ENCODE data around the gene CD9. TPM values are rescaled to one million over a fixed set of nuclear protein-coding genes. Genes with fewer than 3 reads are reported as not detected.

CD9 gene
- total and polyA plus RNA-seq, 2 experiments from 2014 or later: 14.7 to 15.8 TPM

GRCh38 chr12:6269986-6270385 lies 69.8 kb downstream of the CD9 start:
- Histone ChIP-seq H3K36me3 (no peaks in the 10 kb centered on the region), H3K4me1 (ENCODE audit: low read depth) (peaks cover 10% of the 10 kb centered on the region), H3K9me3 (ENCODE audit: low read depth) (no peaks in the 10 kb centered on the region), H3K27me3 (no peaks in the 10 kb centered on the region), H3K4me3 (no peak overlapping the region), H3K27ac (no peak overlapping the region)
- no peak for TF ChIP-seq CTCF (IDR thresholded peaks at IDR 0.05; ENCODE audit: low read depth, low read length)
- DNase-seq (ENCODE audit: low read depth in 1 of 2, low spot score in 1 of 2): no peak

- Histone ChIP-seq H3K27ac (no peak overlapping the region), H3K36me3 (no peaks in the 10 kb centered on the region), H3K4me1 (ENCODE audit: low read depth) (peaks cover 8% of the 10 kb centered on the region), H3K27me3 (no peaks in the 10 kb centered on the region), H3K9me3 (ENCODE audit: low read depth) (no peaks in the 10 kb centered on the region), H3K4me3 (no peak overlapping the region)
- TF ChIP-seq CTCF (IDR thresholded peaks at IDR 0.05; ENCODE audit: low read depth, low read length): no peak
- DNase-seq (ENCODE audit: low read depth in 1 of 2, low spot score in 1 of 2): no peak
These were observed 71.1 kb downstream of the CD9 start for GRCh38 chr12:6271281-6271680.

- DNase-seq (ENCODE audit: low read depth in 1 of 2, low spot score in 1 of 2): no peak
- peaks cover 8% of the 10 kb centered on the region for H3K4me1 ChIP-seq (ENCODE audit: low read depth)
- TF ChIP-seq CTCF (IDR thresholded peaks at IDR 0.05; ENCODE audit: low read depth, low read length): no peak
- no peaks in the 10 kb centered on the region for H3K36me3 ChIP-seq
- no peaks in the 10 kb centered on the region for H3K9me3 ChIP-seq (ENCODE audit: low read depth)
- H3K27me3 ChIP-seq: no peaks in the 10 kb centered on the region
- H3K27ac ChIP-seq: no peak overlapping the region
- H3K4me3 ChIP-seq: no peak overlapping the region
These were observed 72.4 kb downstream of the CD9 start for GRCh38 chr12:6272300-6273204.

GRCh38 chr12:6273205-6273540 lies 73.0 kb downstream of the CD9 start:
- peaks cover 11% of the 10 kb centered on the region for H3K4me1 ChIP-seq (ENCODE audit: low read depth)
- TF ChIP-seq CTCF (IDR thresholded peaks at IDR 0.05; ENCODE audit: low read depth, low read length): no peak
- no peak overlapping the region for H3K4me3 ChIP-seq
- DNase-seq (ENCODE audit: low read depth in 1 of 2, low spot score in 1 of 2): no peak
- no peaks in the 10 kb centered on the region for H3K27me3 ChIP-seq
- H3K9me3 ChIP-seq (ENCODE audit: low read depth): no peaks in the 10 kb centered on the region
- no peaks in the 10 kb centered on the region for H3K36me3 ChIP-seq
- no peak overlapping the region for H3K27ac ChIP-seq

GRCh38 chr12:6273541-6274230 lies 73.5 kb downstream of the CD9 start:
- Histone ChIP-seq H3K4me1 (ENCODE audit: low read depth) (peaks cover 12% of the 10 kb centered on the region), H3K4me3 (no peak overlapping the region), H3K27me3 (no peaks in the 10 kb centered on the region), H3K27ac (no peak overlapping the region), H3K9me3 (ENCODE audit: low read depth) (no peaks in the 10 kb centered on the region), H3K36me3 (no peaks in the 10 kb centered on the region)
- DNase-seq (ENCODE audit: low read depth in 1 of 2, low spot score in 1 of 2): peak in 1 of 2 donors; percentile 54
- no peak for TF ChIP-seq CTCF (IDR thresholded peaks at IDR 0.05; ENCODE audit: low read depth, low read length)

Measured in cardiac muscle cell (in vitro differentiated cells and primary cell).